Measurements from ENCODE around the gene CES5A.

The CES5A gene

DNA sequence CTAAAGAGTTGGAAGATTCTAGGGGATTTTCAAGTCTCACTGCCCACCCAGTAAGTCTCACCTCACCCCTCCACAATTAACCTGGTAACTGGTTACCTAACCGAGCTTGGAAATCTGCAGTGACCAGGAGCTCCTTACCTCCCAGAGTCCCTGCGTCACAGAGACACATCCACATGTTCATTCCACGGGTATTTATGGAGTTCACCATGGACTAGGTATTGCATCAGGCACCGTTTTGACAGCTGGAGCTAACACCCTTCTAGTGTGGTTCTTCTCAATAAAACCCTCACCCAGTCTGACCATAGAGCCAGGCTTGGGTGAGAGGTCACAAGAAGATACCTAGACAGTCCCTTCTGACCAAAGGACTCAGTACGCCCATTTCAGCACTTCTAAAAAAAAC lies 2.1 kb downstream of the CES5A start:
- Histone ChIP-seq H2AK5ac (ENCODE audit: low read length) (no peak overlapping the region), H3K36me3 (ENCODE audit: control insufficient read depth, insufficient read depth, low read length) (no peaks in the 10 kb centered on the region), H3K4me3 (ENCODE audit: low read length) (no peak overlapping the region), H3K9ac (ENCODE audit: low read length) (no peak overlapping the region), H3K79me2 (ENCODE audit: control insufficient read depth, insufficient read depth, low read length) (no peaks in the 10 kb centered on the region), H3K4me1 (ENCODE audit: control insufficient read depth, low read depth, low read length) (no peaks in the 10 kb centered on the region), H2BK5ac (ENCODE audit: low read length) (no peak overlapping the region), H3K18ac (ENCODE audit: low read length) (no peak overlapping the region), H3K4me2 (ENCODE audit: low read length) (no peak overlapping the region), H3K79me1 (ENCODE audit: low read length) (no peaks in the 10 kb centered on the region), H3K23ac (ENCODE audit: low read length) (no peak overlapping the region), H3K27ac (ENCODE audit: low read depth, low read length) (no peak overlapping the region), H2BK15ac (replicated peaks; ENCODE audit: low read depth) (no peak overlapping the region), H2BK120ac (ENCODE audit: low read depth, low read length) (no peak overlapping the region), H3K27me3 (ENCODE audit: insufficient read depth, low read length, poor library complexity) (no peaks in the 10 kb centered on the region), H3K4ac (ENCODE audit: low read depth, low read length) (no peak overlapping the region), H4K8ac (ENCODE audit: low read depth, low read length) (no peak overlapping the region), H3K56ac (ENCODE audit: low read length) (no peak overlapping the region), H4K5ac (ENCODE audit: low read length) (no peak overlapping the region)
- no CpG with 5 or more reads among the region's 5 CpGs for WGBS (ENCODE audit: extremely low coverage, insufficient coverage, low lambda C conversion rate)
- DNase-seq, result no peak

DNA sequence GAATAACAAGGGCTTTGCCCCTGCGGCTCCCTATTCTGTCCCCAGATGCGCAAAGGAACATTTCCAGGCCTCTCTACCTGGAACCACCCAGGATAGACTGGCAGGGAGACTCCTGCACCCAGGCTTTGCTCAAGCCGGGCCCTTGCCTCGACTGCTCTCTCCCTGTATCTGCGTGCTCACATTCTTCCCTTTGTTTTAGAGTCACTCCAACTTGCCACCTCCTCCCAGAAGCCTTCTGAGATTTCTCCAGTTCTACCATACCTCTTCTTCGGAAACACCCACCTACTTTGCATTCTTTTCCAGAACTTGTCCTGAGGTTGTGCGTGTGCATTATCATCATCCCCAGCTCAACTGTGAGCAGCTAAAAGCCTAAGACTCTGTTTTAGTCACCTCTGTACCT lies 3.0 kb downstream of the CES5A start:
- no peaks in the 10 kb centered on the region for H3K36me3 ChIP-seq (ENCODE audit: control insufficient read depth, insufficient read depth, low read length)
- no peak overlapping the region for H3K18ac ChIP-seq (ENCODE audit: low read length)
- no peak overlapping the region for H2BK5ac ChIP-seq (ENCODE audit: low read length)
- no peak overlapping the region for H3K9ac ChIP-seq (ENCODE audit: low read length)
- H3K4me3 ChIP-seq (ENCODE audit: low read length), result no peak overlapping the region
- no peak overlapping the region for H2BK15ac ChIP-seq (replicated peaks; ENCODE audit: low read depth)
- H3K4me2 ChIP-seq (ENCODE audit: low read length), result no peak overlapping the region
- no peak overlapping the region for H4K8ac ChIP-seq (ENCODE audit: low read depth, low read length)
- no peaks in the 10 kb centered on the region for H3K79me2 ChIP-seq (ENCODE audit: control insufficient read depth, insufficient read depth, low read length)
- H2BK120ac ChIP-seq (ENCODE audit: low read depth, low read length), result no peak overlapping the region
- no peak overlapping the region for H4K5ac ChIP-seq (ENCODE audit: low read length)
- no peak overlapping the region for H3K4ac ChIP-seq (ENCODE audit: low read depth, low read length)
- no peak overlapping the region for H2AK5ac ChIP-seq (ENCODE audit: low read length)
- H3K27me3 ChIP-seq (ENCODE audit: insufficient read depth, low read length, poor library complexity), result no peaks in the 10 kb centered on the region
- DNase-seq, result no peak
- H3K4me1 ChIP-seq (ENCODE audit: control insufficient read depth, low read depth, low read length), result no peaks in the 10 kb centered on the region
- WGBS (ENCODE audit: extremely low coverage, insufficient coverage, low lambda C conversion rate), result no CpG with 5 or more reads among the region's 7 CpGs
- no peak overlapping the region for H3K27ac ChIP-seq (ENCODE audit: low read depth, low read length)
- no peak overlapping the region for H3K56ac ChIP-seq (ENCODE audit: low read length)
- H3K23ac ChIP-seq (ENCODE audit: low read length), result no peak overlapping the region
- H3K79me1 ChIP-seq (ENCODE audit: low read length), result no peaks in the 10 kb centered on the region

DNA sequence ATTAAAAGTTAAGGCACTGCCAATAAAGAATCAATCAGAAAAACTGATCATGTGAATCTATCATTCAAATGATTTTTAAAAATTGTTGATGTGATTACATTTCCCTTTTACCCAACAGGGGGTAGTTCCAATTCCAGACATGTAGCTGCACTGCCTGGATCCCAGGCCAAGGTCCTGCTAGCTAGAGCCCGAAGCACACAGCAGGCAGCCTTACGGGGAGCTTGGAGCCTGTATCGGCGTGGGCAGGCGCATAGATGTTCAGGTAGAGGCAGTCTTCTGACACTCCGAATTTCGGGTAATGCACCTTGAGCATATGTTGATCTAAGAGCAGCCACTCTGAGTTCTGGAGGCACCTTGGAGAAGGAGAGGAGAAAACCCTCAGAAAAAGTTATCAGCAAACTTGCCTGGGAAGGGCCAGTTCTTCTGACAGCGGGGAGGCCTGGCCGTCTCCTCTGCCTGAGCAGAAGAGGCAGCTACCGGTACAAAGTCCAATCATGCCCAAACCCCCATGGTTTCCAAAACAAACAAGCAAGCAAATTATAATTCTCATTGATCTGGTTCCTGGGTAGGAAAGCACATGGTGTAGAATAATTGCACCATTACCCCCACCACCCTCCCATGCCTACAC lies 3.6 kb downstream of the CES5A start:
- Histone ChIP-seq H3K23ac (ENCODE audit: low read length) (no peak overlapping the region), H3K4me3 (ENCODE audit: low read length) (no peak overlapping the region), H3K4me1 (ENCODE audit: control insufficient read depth, low read depth, low read length) (no peaks in the 10 kb centered on the region), H2BK5ac (ENCODE audit: low read length) (no peak overlapping the region), H4K5ac (ENCODE audit: low read length) (no peak overlapping the region), H3K79me1 (ENCODE audit: low read length) (no peaks in the 10 kb centered on the region), H3K27me3 (ENCODE audit: insufficient read depth, low read length, poor library complexity) (no peaks in the 10 kb centered on the region), H3K56ac (ENCODE audit: low read length) (no peak overlapping the region), H4K8ac (ENCODE audit: low read depth, low read length) (no peak overlapping the region), H3K27ac (ENCODE audit: low read depth, low read length) (no peak overlapping the region), H3K36me3 (ENCODE audit: control insufficient read depth, insufficient read depth, low read length) (no peaks in the 10 kb centered on the region), H2AK5ac (ENCODE audit: low read length) (no peak overlapping the region), H3K9ac (ENCODE audit: low read length) (no peak overlapping the region), H3K18ac (ENCODE audit: low read length) (no peak overlapping the region), H3K4me2 (ENCODE audit: low read length) (no peak overlapping the region), H3K79me2 (ENCODE audit: control insufficient read depth, insufficient read depth, low read length) (no peaks in the 10 kb centered on the region), H2BK15ac (replicated peaks; ENCODE audit: low read depth) (no peak overlapping the region), H2BK120ac (ENCODE audit: low read depth, low read length) (no peak overlapping the region), H3K4ac (ENCODE audit: low read depth, low read length) (no peak overlapping the region)
- no peak for DNase-seq
- WGBS (ENCODE audit: extremely low coverage, insufficient coverage, low lambda C conversion rate), result no CpG with 5 or more reads among the region's 10 CpGs

DNA sequence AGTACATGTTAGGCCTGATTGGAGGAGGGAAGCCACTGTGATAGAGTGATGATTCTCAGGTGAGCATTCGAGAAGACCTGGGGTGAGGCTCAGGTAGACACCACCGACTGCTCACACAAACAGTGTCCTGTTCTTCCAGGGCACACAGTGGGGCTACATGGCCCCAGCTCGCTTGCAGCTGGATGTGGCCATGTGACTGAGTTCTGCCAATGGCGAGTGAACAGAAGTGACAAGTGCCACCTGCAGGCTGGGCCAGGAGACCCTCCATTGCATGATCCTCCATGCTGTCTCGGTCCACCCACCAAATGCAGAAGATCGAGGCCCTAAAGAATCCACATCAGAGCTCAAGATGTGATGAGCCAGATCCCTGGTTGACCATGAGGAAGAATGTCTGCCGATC lies 6.2 kb downstream of the CES5A start:
- no peak overlapping the region for H2AK5ac ChIP-seq (ENCODE audit: low read length)
- H3K79me1 ChIP-seq (ENCODE audit: low read length), result no peaks in the 10 kb centered on the region
- H3K4me1 ChIP-seq (ENCODE audit: control insufficient read depth, low read depth, low read length), result no peaks in the 10 kb centered on the region
- no peak overlapping the region for H3K56ac ChIP-seq (ENCODE audit: low read length)
- no peak for DNase-seq
- no peaks in the 10 kb centered on the region for H3K27me3 ChIP-seq (ENCODE audit: insufficient read depth, low read length, poor library complexity)
- H3K4ac ChIP-seq (ENCODE audit: low read depth, low read length), result no peak overlapping the region
- H3K4me3 ChIP-seq (ENCODE audit: low read length), result no peak overlapping the region
- WGBS (ENCODE audit: extremely low coverage, insufficient coverage, low lambda C conversion rate), result no CpG with 5 or more reads among the region's 7 CpGs
- H3K4me2 ChIP-seq (ENCODE audit: low read length), result no peak overlapping the region
- H3K9ac ChIP-seq (ENCODE audit: low read length), result no peak overlapping the region
- no peak overlapping the region for H3K18ac ChIP-seq (ENCODE audit: low read length)
- H4K8ac ChIP-seq (ENCODE audit: low read depth, low read length), result no peak overlapping the region
- H2BK120ac ChIP-seq (ENCODE audit: low read depth, low read length), result no peak overlapping the region
- H3K36me3 ChIP-seq (ENCODE audit: control insufficient read depth, insufficient read depth, low read length), result no peaks in the 10 kb centered on the region
- H3K79me2 ChIP-seq (ENCODE audit: control insufficient read depth, insufficient read depth, low read length), result no peaks in the 10 kb centered on the region
- no peak overlapping the region for H2BK5ac ChIP-seq (ENCODE audit: low read length)
- no peak overlapping the region for H4K5ac ChIP-seq (ENCODE audit: low read length)
- no peak overlapping the region for H3K23ac ChIP-seq (ENCODE audit: low read length)
- H2BK15ac ChIP-seq (replicated peaks; ENCODE audit: low read depth), result no peak overlapping the region
- H3K27ac ChIP-seq (ENCODE audit: low read depth, low read length), result no peak overlapping the region

DNA sequence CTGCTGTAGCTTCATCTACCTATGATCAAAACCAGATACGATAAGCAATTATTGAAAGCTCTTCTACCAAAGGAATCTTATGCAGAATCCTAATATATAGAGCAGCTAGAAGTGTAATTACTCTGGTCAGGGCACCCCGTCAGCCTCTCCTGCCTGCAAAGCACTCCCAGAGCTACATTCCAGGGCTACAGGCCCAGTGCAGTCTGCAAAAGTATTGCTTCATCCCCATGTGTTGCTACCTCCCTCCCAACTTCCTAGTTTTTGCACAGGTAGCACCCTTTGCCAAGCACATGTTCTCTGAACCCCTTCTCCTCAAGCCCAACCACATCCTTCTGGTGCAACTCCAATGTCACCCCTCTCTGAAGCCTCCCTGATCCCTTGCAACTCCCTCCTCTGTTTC lies 7.0 kb downstream of the CES5A start:
- H2BK5ac ChIP-seq (ENCODE audit: low read length), result no peak overlapping the region
- no peak overlapping the region for H2AK5ac ChIP-seq (ENCODE audit: low read length)
- H3K9ac ChIP-seq (ENCODE audit: low read length), result no peak overlapping the region
- no peak overlapping the region for H2BK15ac ChIP-seq (replicated peaks; ENCODE audit: low read depth)
- H3K23ac ChIP-seq (ENCODE audit: low read length), result no peak overlapping the region
- no CpG with 5 or more reads among the region's 2 CpGs for WGBS (ENCODE audit: extremely low coverage, insufficient coverage, low lambda C conversion rate)
- H3K79me1 ChIP-seq (ENCODE audit: low read length), result no peaks in the 10 kb centered on the region
- no peaks in the 10 kb centered on the region for H3K79me2 ChIP-seq (ENCODE audit: control insufficient read depth, insufficient read depth, low read length)
- H3K27me3 ChIP-seq (ENCODE audit: insufficient read depth, low read length, poor library complexity), result no peaks in the 10 kb centered on the region
- no peak overlapping the region for H3K4me3 ChIP-seq (ENCODE audit: low read length)
- no peak overlapping the region for H3K27ac ChIP-seq (ENCODE audit: low read depth, low read length)
- no peaks in the 10 kb centered on the region for H3K4me1 ChIP-seq (ENCODE audit: control insufficient read depth, low read depth, low read length)
- no peak overlapping the region for H3K4ac ChIP-seq (ENCODE audit: low read depth, low read length)
- no peak for DNase-seq
- no peak overlapping the region for H3K18ac ChIP-seq (ENCODE audit: low read length)
- no peak overlapping the region for H4K8ac ChIP-seq (ENCODE audit: low read depth, low read length)
- H3K36me3 ChIP-seq (ENCODE audit: control insufficient read depth, insufficient read depth, low read length), result no peaks in the 10 kb centered on the region
- H3K56ac ChIP-seq (ENCODE audit: low read length), result no peak overlapping the region
- no peak overlapping the region for H2BK120ac ChIP-seq (ENCODE audit: low read depth, low read length)
- H4K5ac ChIP-seq (ENCODE audit: low read length), result no peak overlapping the region
- H3K4me2 ChIP-seq (ENCODE audit: low read length), result no peak overlapping the region

DNA sequence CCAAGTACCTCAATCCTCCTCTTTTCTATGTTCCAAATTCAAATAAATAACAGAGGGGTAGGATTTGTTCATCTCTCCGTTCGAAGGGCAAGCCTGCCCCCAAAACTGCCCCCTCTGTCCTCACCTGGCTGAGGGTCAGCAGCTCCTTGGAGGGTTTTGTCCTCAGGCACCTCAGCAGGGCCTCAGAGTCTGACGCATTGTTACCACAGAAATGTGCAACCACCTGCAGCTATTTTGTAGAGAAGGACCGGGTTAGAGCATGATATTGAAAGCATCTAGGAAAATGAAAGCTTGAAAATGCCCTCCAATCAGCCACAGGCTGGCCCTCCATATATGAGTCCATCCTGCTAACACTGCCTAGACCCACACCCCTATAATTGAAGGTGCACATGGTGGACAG lies 13.9 kb downstream of the CES5A start:
- Histone ChIP-seq H3K79me1 (ENCODE audit: low read length) (no peaks in the 10 kb centered on the region), H2BK15ac (replicated peaks; ENCODE audit: low read depth) (no peak overlapping the region), H3K27me3 (ENCODE audit: insufficient read depth, low read length, poor library complexity) (no peaks in the 10 kb centered on the region), H3K79me2 (ENCODE audit: control insufficient read depth, insufficient read depth, low read length) (no peaks in the 10 kb centered on the region), H3K9ac (ENCODE audit: low read length) (no peak overlapping the region), H3K56ac (ENCODE audit: low read length) (no peak overlapping the region), H3K18ac (ENCODE audit: low read length) (no peak overlapping the region), H3K4me1 (ENCODE audit: control insufficient read depth, low read depth, low read length) (no peaks in the 10 kb centered on the region), H3K36me3 (ENCODE audit: control insufficient read depth, insufficient read depth, low read length) (no peaks in the 10 kb centered on the region), H2BK120ac (ENCODE audit: low read depth, low read length) (no peak overlapping the region), H3K27ac (ENCODE audit: low read depth, low read length) (no peak overlapping the region), H4K8ac (ENCODE audit: low read depth, low read length) (no peak overlapping the region), H2BK5ac (ENCODE audit: low read length) (no peak overlapping the region), H3K4ac (ENCODE audit: low read depth, low read length) (no peak overlapping the region), H2AK5ac (ENCODE audit: low read length) (no peak overlapping the region), H3K23ac (ENCODE audit: low read length) (no peak overlapping the region), H3K4me2 (ENCODE audit: low read length) (no peak overlapping the region), H4K5ac (ENCODE audit: low read length) (no peak overlapping the region), H3K4me3 (ENCODE audit: low read length) (no peak overlapping the region)
- WGBS (ENCODE audit: extremely low coverage, insufficient coverage, low lambda C conversion rate), result no CpG with 5 or more reads among the region's 4 CpGs
- no peak for DNase-seq
